Fibroblast of pulmonary artery (primary cell): ENCODE results near the gene LDLRAD1.

ENCODE experiments used
- DNase-seq: peaks from one replicate; pipeline ENCODE4 v3.0.0-alpha.2; 2010; ENCODE audit warnings: low read depth
- H3K4me3 ChIP-seq: replicated peaks from 2 replicates; pipeline ENCODE4 v1.5.1; 2011; ENCODE audit warnings: low read depth, mild to moderate bottlenecking, control low read depth, low read length, moderate library complexity
- CTCF ChIP-seq: IDR thresholded peaks from 2 replicates; pipeline ENCODE4 v1.5.1; 2011; ENCODE audit warnings: mild to moderate bottlenecking, control low read depth, low read length, inconsistent platforms; ENCODE audit errors: missing control alignments

LDLRAD1 gene

GRCh38 chr1:54014009-54014629 is 3.9 kb downstream of the LDLRAD1 start:
- no peak for TF ChIP-seq CTCF

GRCh38 chr1:54013393-54014008 is 4.5 kb downstream of the LDLRAD1 start:
- H3K4me3 ChIP-seq, result no peak overlapping the region
- DNase-seq, result no peak
- TF ChIP-seq CTCF, result no peak

More at GRCh38 chr1:54014009-54014629, 3.9 kb downstream of the LDLRAD1 start:
- no peak for DNase-seq
- H3K4me3 ChIP-seq, result no peak overlapping the region

GRCh38 chr1:54012863-54013262 is 5.1 kb downstream of the LDLRAD1 start:
- no peak for TF ChIP-seq CTCF
- no peak for DNase-seq
- H3K4me3 ChIP-seq, result no peak overlapping the region

GRCh38 chr1:54012008-54012325 is 6.0 kb downstream of the LDLRAD1 start:
- H3K4me3 ChIP-seq, result no peak overlapping the region
- TF ChIP-seq CTCF, result no peak
- DNase-seq, result no peak

- TF ChIP-seq CTCF, result no peak
- DNase-seq, result no peak
- H3K4me3 ChIP-seq, result no peak overlapping the region
Measured at GRCh38 chr1:54011316-54012007, 6.5 kb downstream of the LDLRAD1 start.

GRCh38 chr1:54010415-54011117 is 7.4 kb downstream of the LDLRAD1 start:
- TF ChIP-seq CTCF, result no peak
- DNase-seq, result no peak
- no peak overlapping the region for H3K4me3 ChIP-seq
